Measurements from ENCODE around the gene CLGN.
A peak's percentile ranks its signal among the peaks of the same experiment; 100 is the strongest.

GRCh38 chr4:140427106-140427918 lies at the start of gene CLGN:
- TF ChIP-seq CTCF (conservative IDR thresholded peaks at IDR 0.05; ENCODE audit: low read depth, low read length) (peak; percentile 48; the same call in 1 of the 2 replicates), EZH2phosphoT487 (IDR thresholded peaks at IDR 0.05; ENCODE audit: borderline replicate concordance, low read length) (no peak), EZH2 (IDR thresholded peaks at IDR 0.05; ENCODE audit: low read length, unreplicated experiment) (no peak)

Measured in PC-3 (cell line).